ENCODE results near the gene ACADS.

Gene ACADS

GRCh38 chr12:120757949-120758348 lies 32.3 kb downstream of the ACADS start:
- POLR2A ChIA-PET, result no interaction called here

GRCh38 chr12:120758798-120759590 lies 33.4 kb downstream of the ACADS start:
- Histone ChIP-seq H3K27ac (ENCODE audit: extremely low read depth, low read depth, low read length) (no peak overlapping the region), H3K4me3 (ENCODE audit: low read depth, low read length) (no peak overlapping the region), H3K36me3 (ENCODE audit: control insufficient read depth in 2 of 2, insufficient read depth in 1 of 2, low read length in 2 of 2) (peaks cover 0 to 28% of the 10 kb centered on the region in 2 experiments; a peak in 2 of 3 replicates), H3K4me1 (ENCODE audit: control insufficient read depth, insufficient read depth, low read length) (peaks cover 3% of the 10 kb centered on the region; the same call in 1 of the 2 replicates), H3K9me3 (ENCODE audit: control insufficient read depth, insufficient read depth, low read depth, low read length) (no peaks in the 10 kb centered on the region)
- ChIA-PET POLR2A (interaction anchor here (0.5 kb wide), 1 partner anchor 12 kb away, joined by 3 read pairs; no protein-coding TSS in a partner anchor), CTCF (interaction anchor here (0.6 to 1.0 kb wide), 2 partner anchors 178 to 213 kb away, joined by 3 to 5 read pairs; no protein-coding TSS in a partner anchor)
- TF ChIP-seq ZNF138 (tag by site-specific recombination; IDR thresholded peaks at IDR 0.05; ENCODE audit: borderline replicate concordance) (no peak), ZBTB1 (tag by site-specific recombination; IDR thresholded peaks at IDR 0.05) (no peak), EGR2 (tag by site-specific recombination; IDR thresholded peaks at IDR 0.05; ENCODE audit: low read depth) (no peak), ZNF707 (tag by site-specific recombination; IDR thresholded peaks at IDR 0.05) (no peak), ZNF398 (tag by site-specific recombination; IDR thresholded peaks at IDR 0.05) (no peak), ZNF292 (tag by site-specific recombination; IDR thresholded peaks at IDR 0.05; ENCODE audit: borderline replicate concordance, low read depth) (no peak), ZBTB26 (tag by site-specific recombination; optimal IDR thresholded peaks at IDR 0.05) (no peak)

More at GRCh38 chr12:120757949-120758348, 32.3 kb downstream of the ACADS start:
- Histone ChIP-seq H3K36me3 (ENCODE audit: control insufficient read depth in 2 of 2, insufficient read depth in 1 of 2, low read length in 2 of 2) (peaks cover 0 to 19% of the 10 kb centered on the region in 2 experiments; a peak in 2 of 3 replicates), H3K9me3 (ENCODE audit: control insufficient read depth, insufficient read depth, low read depth, low read length) (no peaks in the 10 kb centered on the region), H3K27ac (ENCODE audit: extremely low read depth, low read depth, low read length) (no peak overlapping the region), H3K4me1 (ENCODE audit: control insufficient read depth, insufficient read depth, low read length) (peaks cover 3% of the 10 kb centered on the region; the same call in 1 of the 2 replicates), H3K4me3 (ENCODE audit: low read depth, low read length) (no peak overlapping the region)
- CTCF ChIA-PET, result interaction anchor here (0.6 to 1.0 kb wide), 2 partner anchors 113 to 214 kb away, joined by 3 to 6 read pairs; no protein-coding TSS in a partner anchor
- TF ChIP-seq ZNF221 (tag by site-specific recombination; IDR thresholded peaks at IDR 0.05; ENCODE audit: borderline replicate concordance) (no peak), ZBTB1 (tag by site-specific recombination; IDR thresholded peaks at IDR 0.05) (no peak), ZNF26 (tag by site-specific recombination; IDR thresholded peaks at IDR 0.05) (no peak), ZBTB26 (tag by site-specific recombination; optimal IDR thresholded peaks at IDR 0.05) (no peak), OSR2 (tag by site-specific recombination; IDR thresholded peaks at IDR 0.05) (no peak), CTCF (tag by site-specific recombination; IDR thresholded peaks at IDR 0.05) (no peak), ZNF366 (tag by site-specific recombination; conservative IDR thresholded peaks at IDR 0.05) (no peak), ZNF19 (tag by site-specific recombination; IDR thresholded peaks at IDR 0.05; ENCODE audit: low read depth) (no peak)
- TF ChIP-seq, protein P1, sequence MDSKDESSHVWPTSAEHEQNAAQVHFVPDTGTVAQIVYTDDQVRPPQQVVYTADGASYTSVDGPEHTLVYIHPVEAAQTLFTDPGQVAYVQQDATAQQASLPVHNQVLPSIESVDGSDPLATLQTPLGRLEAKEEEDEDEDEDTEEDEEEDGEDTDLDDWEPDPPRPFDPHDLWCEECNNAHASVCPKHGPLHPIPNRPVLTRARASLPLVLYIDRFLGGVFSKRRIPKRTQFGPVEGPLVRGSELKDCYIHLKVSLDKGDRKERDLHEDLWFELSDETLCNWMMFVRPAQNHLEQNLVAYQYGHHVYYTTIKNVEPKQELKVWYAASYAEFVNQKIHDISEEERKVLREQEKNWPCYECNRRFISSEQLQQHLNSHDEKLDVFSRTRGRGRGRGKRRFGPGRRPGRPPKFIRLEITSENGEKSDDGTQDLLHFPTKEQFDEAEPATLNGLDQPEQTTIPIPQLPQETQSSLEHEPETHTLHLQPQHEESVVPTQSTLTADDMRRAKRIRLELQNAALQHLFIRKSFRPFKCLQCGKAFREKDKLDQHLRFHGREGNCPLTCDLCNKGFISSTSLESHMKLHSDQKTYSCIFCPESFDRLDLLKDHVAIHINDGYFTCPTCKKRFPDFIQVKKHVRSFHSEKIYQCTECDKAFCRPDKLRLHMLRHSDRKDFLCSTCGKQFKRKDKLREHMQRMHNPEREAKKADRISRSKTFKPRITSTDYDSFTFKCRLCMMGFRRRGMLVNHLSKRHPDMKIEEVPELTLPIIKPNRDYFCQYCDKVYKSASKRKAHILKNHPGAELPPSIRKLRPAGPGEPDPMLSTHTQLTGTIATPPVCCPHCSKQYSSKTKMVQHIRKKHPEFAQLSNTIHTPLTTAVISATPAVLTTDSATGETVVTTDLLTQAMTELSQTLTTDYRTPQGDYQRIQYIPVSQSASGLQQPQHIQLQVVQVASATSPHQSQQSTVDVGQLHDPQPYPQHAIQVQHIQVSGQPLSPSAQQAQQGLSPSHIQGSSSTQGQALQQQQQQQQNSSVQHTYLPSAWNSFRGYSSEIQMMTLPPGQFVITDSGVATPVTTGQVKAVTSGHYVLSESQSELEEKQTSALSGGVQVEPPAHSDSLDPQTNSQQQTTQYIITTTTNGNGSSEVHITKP (tag by site-specific recombination; IDR thresholded peaks at IDR 0.05), result no peak

All from HEK293 (cell line).